GM19324 (cell line): ENCODE results near the gene MYBPC1.
"Not testable (repeated sequence)": the region's sequence is repeated elsewhere in the genome, so short reads cannot be mapped to it uniquely, and the experiment has no call there.

Experiments used
- ATAC-seq: cut with Tn5 transposase; IDR thresholded peaks from one replicate; pipeline ENCODE4 v1.9.1; 2021; ENCODE audit warnings: mild to moderate bottlenecking, moderate library complexity; ENCODE audit not compliant: unreplicated experiment, low FRiP score

Gene MYBPC1

DNA sequence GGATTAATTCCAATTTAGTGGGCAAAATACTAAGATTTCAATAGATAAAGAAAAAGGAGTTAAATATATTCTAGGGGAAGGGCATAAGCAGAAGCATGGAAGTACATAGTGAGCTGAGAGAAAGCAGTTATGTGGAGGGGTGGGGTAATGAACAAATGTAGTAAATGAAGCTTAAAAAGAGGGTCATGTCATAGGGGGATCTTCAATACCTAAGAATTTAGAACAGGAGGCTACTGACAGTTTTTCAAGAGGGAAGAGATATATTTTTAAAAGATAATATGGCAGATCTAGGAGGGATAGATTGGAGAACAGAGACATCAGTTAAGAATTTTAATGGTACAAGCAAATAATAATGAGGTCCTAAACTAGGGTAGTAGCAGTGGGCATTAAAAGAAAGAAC, 135.1 kb downstream of the MYBPC1 start:
- ATAC-seq: no peak

GRCh38 chr12:101732318-101732717, 137.5 kb downstream of the MYBPC1 start:
- ATAC-seq: no peak

- ATAC-seq: no peak
These were observed 138.4 kb downstream of the MYBPC1 start for GRCh38 chr12:101733166-101733565.

DNA sequence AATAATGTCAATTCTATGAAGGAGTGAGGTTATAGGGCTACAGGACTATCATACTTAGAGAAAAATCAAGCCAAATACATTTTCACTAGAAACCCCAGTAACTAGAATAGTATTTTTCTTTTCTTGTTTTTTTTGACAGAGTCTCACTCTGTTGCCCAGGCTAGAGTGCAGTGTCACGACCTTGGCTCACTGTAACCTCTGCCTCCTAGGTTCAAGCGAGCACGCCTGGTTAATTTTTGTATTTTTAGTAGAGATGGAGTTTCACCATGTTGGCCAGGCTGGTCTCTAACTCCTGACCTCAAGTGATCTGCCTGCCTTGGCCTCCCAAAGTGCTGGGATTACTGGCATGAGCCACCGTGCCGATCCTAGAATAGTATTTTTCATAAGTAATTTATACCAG, 139.7 kb downstream of the MYBPC1 start:
- not testable (repeated sequence) for ATAC-seq
